HL-60 (cell line): ENCODE data around the gene BTG1.

Experiments
- DNase-seq, 2 experiments: peaks; one replicate each; pipeline ENCODE4 v3.0.0-alpha.2; 2010 to 2020; ENCODE audit warnings: low read depth in 1 of 2, low spot score in 1 of 2
- H3K27ac ChIP-seq: fragments of 250-450 bp; sonication (Bioruptor Pico); replicated peaks from 2 replicates; pipeline ENCODE4 v1.5.1; 2020; ENCODE audit warnings: mild to moderate bottlenecking, moderate library complexity
- H3K27me3 ChIP-seq: fragments of 250-450 bp; sonication (Bioruptor Pico); 2 replicates; pipeline ENCODE4 v1.5.1; 2021; ENCODE audit warnings: mild to moderate bottlenecking, moderate library complexity; ENCODE audit not compliant: insufficient read depth, poor library complexity, severe bottlenecking
- H3K4me3 ChIP-seq: replicated peaks from 2 replicates; pipeline ENCODE4 v1.5.1; 2011; ENCODE audit warnings: mild to moderate bottlenecking, control low read depth, low read length; ENCODE audit not compliant: insufficient read depth
- CTCF ChIP-seq: IDR thresholded peaks from one replicate; pipeline ENCODE4 v1.5.1; 2011; ENCODE audit warnings: low read length, control low read depth, inconsistent platforms; ENCODE audit not compliant: insufficient read depth
- GABPA ChIP-seq: IDR thresholded peaks from 2 replicates; pipeline ENCODE4 v1.6.1; 2012; ENCODE audit warnings: low read depth
- POLR2AphosphoS5 ChIP-seq: IDR thresholded peaks from 2 replicates; pipeline ENCODE4 v1.6.1; 2012; ENCODE audit warnings: low read depth
- SPI1 ChIP-seq: IDR thresholded peaks from 2 replicates; pipeline ENCODE4 v1.6.1; 2012; ENCODE audit warnings: low read depth, mild to moderate bottlenecking, borderline replicate concordance
- TF ChIP-seq, protein P1 (sequence below): IDR thresholded peaks from 2 replicates; pipeline ENCODE4 v1.6.1; 2012; ENCODE audit warnings: low read depth; ENCODE audit not compliant: insufficient replicate concordance

Gene BTG1

DNA sequence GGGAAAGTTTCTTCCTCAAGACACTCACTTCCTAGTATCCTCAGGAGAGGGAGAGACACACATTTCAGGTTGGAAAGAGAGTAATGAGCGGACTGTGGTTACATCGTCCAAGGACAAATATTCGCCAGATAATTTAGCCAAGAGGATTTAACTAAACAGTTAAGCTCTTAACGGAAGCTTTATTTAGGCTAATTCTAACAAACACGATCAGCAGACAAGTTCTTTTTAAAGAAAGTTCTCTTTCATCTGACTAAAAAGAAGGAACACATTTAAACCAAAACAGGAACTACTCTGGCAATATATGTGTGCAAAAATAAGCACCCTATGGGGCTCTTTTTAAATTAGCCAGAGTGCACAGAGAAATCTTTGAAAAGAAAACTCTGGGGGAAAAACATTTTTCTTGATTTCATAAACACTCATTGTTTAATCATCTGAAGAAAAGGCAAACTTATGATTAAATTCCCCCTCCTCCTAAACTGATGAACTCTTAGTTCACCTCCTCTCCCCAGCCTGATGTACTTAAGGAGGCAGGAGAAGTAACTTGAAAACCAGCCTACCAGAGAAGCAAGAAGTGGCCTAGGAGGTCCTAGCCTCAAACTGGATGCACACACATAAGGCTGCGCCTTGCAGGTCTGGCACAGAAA lies 13.3 kb upstream of the BTG1 start:
- peak overlapping the region; percentile 11 for H3K4me3 ChIP-seq
- H3K27ac ChIP-seq = peak overlapping the region; percentile 72
- DNase-seq = peak in 1 of 2 experiments; percentile 41
- H3K27me3 ChIP-seq = no peaks in the 10 kb centered on the region
- TF ChIP-seq GABPA = no peak
- TF ChIP-seq SPI1 = peak; percentile 66
- TF ChIP-seq POLR2AphosphoS5 = no peak; the same call in 1 of the 2 replicates
- TF ChIP-seq CTCF = no peak
- TF ChIP-seq, protein P1, sequence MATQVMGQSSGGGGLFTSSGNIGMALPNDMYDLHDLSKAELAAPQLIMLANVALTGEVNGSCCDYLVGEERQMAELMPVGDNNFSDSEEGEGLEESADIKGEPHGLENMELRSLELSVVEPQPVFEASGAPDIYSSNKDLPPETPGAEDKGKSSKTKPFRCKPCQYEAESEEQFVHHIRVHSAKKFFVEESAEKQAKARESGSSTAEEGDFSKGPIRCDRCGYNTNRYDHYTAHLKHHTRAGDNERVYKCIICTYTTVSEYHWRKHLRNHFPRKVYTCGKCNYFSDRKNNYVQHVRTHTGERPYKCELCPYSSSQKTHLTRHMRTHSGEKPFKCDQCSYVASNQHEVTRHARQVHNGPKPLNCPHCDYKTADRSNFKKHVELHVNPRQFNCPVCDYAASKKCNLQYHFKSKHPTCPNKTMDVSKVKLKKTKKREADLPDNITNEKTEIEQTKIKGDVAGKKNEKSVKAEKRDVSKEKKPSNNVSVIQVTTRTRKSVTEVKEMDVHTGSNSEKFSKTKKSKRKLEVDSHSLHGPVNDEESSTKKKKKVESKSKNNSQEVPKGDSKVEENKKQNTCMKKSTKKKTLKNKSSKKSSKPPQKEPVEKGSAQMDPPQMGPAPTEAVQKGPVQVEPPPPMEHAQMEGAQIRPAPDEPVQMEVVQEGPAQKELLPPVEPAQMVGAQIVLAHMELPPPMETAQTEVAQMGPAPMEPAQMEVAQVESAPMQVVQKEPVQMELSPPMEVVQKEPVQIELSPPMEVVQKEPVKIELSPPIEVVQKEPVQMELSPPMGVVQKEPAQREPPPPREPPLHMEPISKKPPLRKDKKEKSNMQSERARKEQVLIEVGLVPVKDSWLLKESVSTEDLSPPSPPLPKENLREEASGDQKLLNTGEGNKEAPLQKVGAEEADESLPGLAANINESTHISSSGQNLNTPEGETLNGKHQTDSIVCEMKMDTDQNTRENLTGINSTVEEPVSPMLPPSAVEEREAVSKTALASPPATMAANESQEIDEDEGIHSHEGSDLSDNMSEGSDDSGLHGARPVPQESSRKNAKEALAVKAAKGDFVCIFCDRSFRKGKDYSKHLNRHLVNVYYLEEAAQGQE = no peak

DNA sequence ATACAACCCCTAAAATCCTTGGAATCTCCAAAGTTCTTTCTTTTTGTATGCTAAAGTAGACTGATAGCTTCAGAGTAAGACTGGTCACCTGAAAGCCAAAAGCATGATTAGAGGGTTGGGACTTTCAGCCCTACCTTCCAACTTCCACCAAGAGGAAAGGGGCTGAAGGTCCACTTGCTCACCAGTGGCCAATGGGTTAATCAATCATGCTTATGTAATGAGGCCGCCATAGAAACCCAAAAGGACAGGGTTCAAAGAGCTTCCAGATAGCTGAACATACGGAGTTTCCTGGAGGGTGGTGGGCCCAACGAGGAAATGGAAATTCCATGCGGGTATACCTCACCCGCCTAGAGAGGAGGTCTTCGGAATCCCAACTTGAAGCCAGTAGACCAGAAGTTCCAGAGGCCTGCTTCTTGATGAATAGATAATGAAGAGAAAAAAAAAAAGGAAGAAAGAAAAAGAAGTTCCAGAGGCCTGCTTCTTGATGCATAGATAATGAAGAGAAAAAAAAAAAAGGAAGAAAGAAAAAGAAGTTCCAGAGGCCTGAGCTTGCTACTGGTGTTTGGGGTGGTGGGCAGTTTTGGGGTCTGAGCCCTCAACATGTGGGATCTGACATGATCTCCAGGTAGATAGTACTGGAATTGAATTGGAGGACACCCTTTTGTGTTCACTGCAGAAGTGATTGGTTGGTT lies 11.2 kb upstream of the BTG1 start:
- no peak overlapping the region for H3K4me3 ChIP-seq
- no peak for DNase-seq
- TF ChIP-seq POLR2AphosphoS5 (no peak), SPI1 (no peak), CTCF (no peak), GABPA (no peak)
- TF ChIP-seq, protein P1 = no peak
- no peak overlapping the region for H3K27ac ChIP-seq
- no peaks in the 10 kb centered on the region for H3K27me3 ChIP-seq

DNA sequence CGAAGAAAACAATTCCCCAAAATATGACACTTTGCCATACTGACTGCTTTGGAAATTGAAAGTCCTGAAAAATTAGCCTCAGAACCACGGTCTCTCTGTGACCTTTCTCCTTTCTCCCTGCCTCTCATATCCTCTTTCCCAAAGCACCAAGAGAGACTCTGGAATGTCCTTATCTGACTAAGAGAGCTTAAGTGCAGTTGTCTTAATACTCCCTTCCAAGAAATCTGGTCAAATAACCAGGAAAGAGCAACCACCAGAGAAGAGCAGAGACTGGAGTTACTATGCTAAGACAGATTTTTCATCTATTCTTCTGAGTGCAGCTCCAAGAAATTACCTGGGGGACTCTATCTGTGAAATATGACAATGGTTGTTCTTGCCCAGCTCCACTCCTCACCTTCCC lies 10.5 kb upstream of the BTG1 start:
- TF ChIP-seq CTCF (no peak), SPI1 (no peak), GABPA (no peak), POLR2AphosphoS5 (no peak)
- TF ChIP-seq, protein P1 = no peak
- no peak overlapping the region for H3K4me3 ChIP-seq
- H3K27me3 ChIP-seq = no peaks in the 10 kb centered on the region
- no peak for DNase-seq
- H3K27ac ChIP-seq = no peak overlapping the region
